Measurements from ENCODE around the gene GP1BA.

GRCh38 chr17:4887581-4887980 lies 44.5 kb upstream of the GP1BA start:
- TF ChIP-seq SUZ12 (IDR thresholded peaks at IDR 0.05; ENCODE audit: extremely low read depth, insufficient read depth, insufficient read length) (no peak), YY1 (IDR thresholded peaks at IDR 0.05; ENCODE audit: insufficient read depth, insufficient read length) (no peak), ZNF274 (IDR thresholded peaks at IDR 0.05; ENCODE audit: low read depth, low read length) (no peak)

All from NT2/D1 (cell line).